Ovary (tissue), 9 donors: Measurements from ENCODE around the gene PGLYRP1. TPM values are rescaled to one million over a fixed set of nuclear protein-coding genes. Genes with fewer than 3 reads are reported as not detected.

Experiments used
- DNase-seq, 5 donors: peaks; one replicate each; pipeline ENCODE4 v3.0.0-alpha.2; 2019 to 2020
- H3K27ac ChIP-seq, 2 donors: fragments of 200-600 bp; one replicate each; pipeline versions ENCODE4 v1.5.1 to v1.8.0; 2019 to 2022
- H3K27me3 ChIP-seq: fragments of 200-600 bp; one replicate; pipeline ENCODE4 v1.8.0; 2022
- H3K36me3 ChIP-seq: fragments of 200-600 bp; sonication (generic); one replicate; pipeline ENCODE4 v1.5.1; 2019
- H3K4me1 ChIP-seq: one replicate; pipeline ENCODE4 v1.8.1; 2013; ENCODE audit warnings: mild to moderate bottlenecking, moderate library complexity; ENCODE audit not compliant: insufficient read depth
- H3K4me3 ChIP-seq: fragments of 200-600 bp; sonication (generic); one replicate; pipeline ENCODE4 v1.5.1; 2017
- H3K9me3 ChIP-seq, 2 donors: fragments of 200-600 bp in 1 of 2; sonication (generic) in 1 of 2; one replicate each; pipeline versions ENCODE4 v1.5.1 to v1.8.1; 2013 to 2019; ENCODE audit warnings: mild to moderate bottlenecking in 1 of 2, moderate library complexity in 1 of 2
- CTCF ChIP-seq, 3 donors: fragments of 450-650 bp in 2 of 3; fragments of 200-600 bp in 1 of 3; IDR thresholded peaks; one replicate each; pipeline versions ENCODE4 v1.5.1 to v1.8.0; 2016 to 2022; ENCODE audit warnings: antibody characterized with exemption in 3 of 3, mild to moderate bottlenecking in 1 of 3
- EP300 ChIP-seq: sonication (generic); formaldehyde crosslinking; IDR thresholded peaks from one replicate; pipeline ENCODE4 v1.6.1; 2017; ENCODE audit warnings: antibody characterized with exemption
- POLR2A ChIP-seq: fragments of 450-650 bp; IDR thresholded peaks from one replicate; pipeline ENCODE4 v1.6.1; 2017; ENCODE audit warnings: antibody characterized with exemption, mild to moderate bottlenecking, moderate library complexity
- WGBS, 3 donors: extraction: QIAGEN DNeasy Blood & Tissue Kit in 1 of 3; methylation state at CpG; one replicate each; pipeline versions ENCODE4 v1.1.5 to v1.1.7; 2013 to 2017; 5-methylcytosine and 5-hydroxymethylcytosine counted together
- intact Hi-C, 4 donors: fragments of 100-400 bp; cut with DNase I; formaldehyde crosslinking; loops; one replicate each; pipeline versions ENCODE4 v1.11.0 to v1.15.1; 2022 to 2023
- polyA plus RNA-seq, 2 donors: library from polyadenylated mRNA; stranded (reverse); fragments of 200-250 nt in 1 of 2; fragments of 350-450 nt in 1 of 2; fragmentation: Illumina TruSeq in 1 of 2; extraction: RNeasy Lipid Tissue Mini Kit (QIAGEN cat#74804) in 1 of 2; gene quantifications; one replicate each; pipeline ENCODE4 v1.2.3, GENCODE V29; 2013 to 2014
- total RNA-seq, 7 donors: library from RNA; depleted of rRNA in 2 of 7; stranded (reverse); fragments of >200 nt in 2 of 7; fragmentation: NEBNext Ultra II Directional in 3 of 7; extraction: Animal tissue kit (Norgen Biotek cat#: 25700) in 3 of 7; gene quantifications; one replicate each; pipeline versions ENCODE4 v1.1.0 to v1.2.4, GENCODE V29; 2016 to 2023
- donor health status: DM: no; HTN: no; CAD: no; lungs with moderate emphysema.
- donor health status: DM: no; HTN: no; CAD: no.
- donor health status: Bipolar disorder and iron deficiency.
- donor health status: DM: yes; HTN: yes; CAD: no.
- donor health status: DM: no; HTN: no; CAD: no.
- donor health status: DM: yes; HTN: yes; CAD: no.

The PGLYRP1 gene
- total and polyA plus RNA-seq, 9 donors = not detected

GRCh38 chr19:46030812-46031550 lies 8.1 kb upstream of the PGLYRP1 start:
- H3K36me3 ChIP-seq = no peaks in the 10 kb centered on the region
- DNase-seq = no peak
- H3K4me1 ChIP-seq = no peaks in the 10 kb centered on the region
- no peaks in the 10 kb centered on the region for H3K9me3 ChIP-seq
- H3K27me3 ChIP-seq = no peaks in the 10 kb centered on the region
- intact Hi-C loops = loop anchor here in 2 of 4 donors (5.0 kb wide), 2 partner anchors 231 to 236 kb away; no protein-coding TSS in a partner anchor
- 31 to 40% (median 34%) methylated on average over 12 of the region's 12 CpGs for WGBS, 3 donors
- H3K27ac ChIP-seq = no peak overlapping the region
- no peak for TF ChIP-seq CTCF (IDR thresholded peaks at IDR 0.05)
- TF ChIP-seq EP300 = no peak
- no peak for TF ChIP-seq POLR2A
- no peak overlapping the region for H3K4me3 ChIP-seq

- TF ChIP-seq EP300 (no peak), CTCF (IDR thresholded peaks at IDR 0.05) (no peak), POLR2A (no peak)
- H3K27me3 ChIP-seq = no peaks in the 10 kb centered on the region
- H3K36me3 ChIP-seq = no peaks in the 10 kb centered on the region
- no peak overlapping the region for H3K27ac ChIP-seq
- no peak for DNase-seq
- 81 to 88% (median 88%) methylated on average over 3 of the region's 3 CpGs for WGBS, 3 donors
- H3K4me1 ChIP-seq = no peaks in the 10 kb centered on the region
- intact Hi-C loops = loop anchor here in 2 of 4 donors (5.0 to 10.0 kb wide), 2 partner anchors 236 to 509 kb away; no protein-coding TSS in a partner anchor
- no peaks in the 10 kb centered on the region for H3K9me3 ChIP-seq
- H3K4me3 ChIP-seq = no peak overlapping the region
Observed at GRCh38 chr19:46025835-46026234, 3.0 kb upstream of the PGLYRP1 start.

DNA sequence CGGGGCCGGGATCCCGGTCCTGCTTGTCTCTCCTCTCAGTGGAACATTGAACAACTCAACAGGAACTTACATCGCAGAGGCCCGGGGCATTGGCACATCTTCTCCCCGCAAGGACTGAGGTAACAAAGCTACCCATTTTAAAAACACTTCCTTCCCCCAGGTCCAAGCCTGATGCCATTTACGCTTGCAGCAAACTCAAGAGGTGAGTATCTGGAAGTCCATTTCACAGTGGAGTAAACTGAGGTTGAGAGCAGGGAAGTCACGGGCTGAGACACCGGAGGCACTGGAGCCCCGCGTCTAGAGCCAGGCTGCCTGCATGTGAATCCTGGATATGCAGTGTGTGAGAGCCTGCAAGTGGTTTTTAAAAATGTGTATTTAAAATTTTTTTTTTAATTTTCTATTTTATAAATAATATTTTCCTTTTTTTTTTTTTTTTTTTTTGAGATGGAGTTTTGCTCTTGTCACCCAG lies 492 bp upstream of the PGLYRP1 start:
- Histone ChIP-seq H3K9me3 (no peaks in the 10 kb centered on the region), H3K27ac (no peak overlapping the region), H3K36me3 (no peaks in the 10 kb centered on the region), H3K27me3 (no peaks in the 10 kb centered on the region), H3K4me3 (no peak overlapping the region), H3K4me1 (no peaks in the 10 kb centered on the region)
- intact Hi-C loops = loop anchor here in 1 of 4 donors (10.0 kb wide), 1 partner anchor 511 kb away; no protein-coding TSS in a partner anchor
- TF ChIP-seq CTCF (IDR thresholded peaks at IDR 0.05) (no peak), POLR2A (no peak), EP300 (no peak)
- 56 to 60% (median 57%) methylated on average over 11 of the region's 11 CpGs for WGBS, 3 donors
- DNase-seq = no peak

- Histone ChIP-seq H3K9me3 (no peaks in the 10 kb centered on the region), H3K4me1 (no peaks in the 10 kb centered on the region), H3K27me3 (no peaks in the 10 kb centered on the region), H3K27ac (no peak overlapping the region), H3K36me3 (no peaks in the 10 kb centered on the region), H3K4me3 (no peak overlapping the region)
- 27 to 46% (median 44%) methylated on average over 11 to 12 of the region's 12 CpGs for WGBS, 3 donors
- DNase-seq = no peak
- TF ChIP-seq POLR2A (no peak), CTCF (IDR thresholded peaks at IDR 0.05) (no peak), EP300 (no peak)
- intact Hi-C loops = loop anchor here in 1 of 4 donors (10.0 kb wide), 1 partner anchor 513 kb away; no protein-coding TSS in a partner anchor
Observed at GRCh38 chr19:46022061-46022430, 807 bp downstream of the PGLYRP1 start.
